Measurements from ENCODE around the gene SEC24A.
"Not testable (repeated sequence)": the region's sequence is repeated elsewhere in the genome, so short reads cannot be mapped to it uniquely, and the experiment has no call there.

The SEC24A gene

GRCh38 chr5:134648425-134649162 lies at the start of gene SEC24A:
Gene SEC24A, plus strand, starts transcription at chr5:134648785. Its CDS starts 292 bp downstream, at chr5:134649077.
- DNase-seq = peak; percentile 83

DNA sequence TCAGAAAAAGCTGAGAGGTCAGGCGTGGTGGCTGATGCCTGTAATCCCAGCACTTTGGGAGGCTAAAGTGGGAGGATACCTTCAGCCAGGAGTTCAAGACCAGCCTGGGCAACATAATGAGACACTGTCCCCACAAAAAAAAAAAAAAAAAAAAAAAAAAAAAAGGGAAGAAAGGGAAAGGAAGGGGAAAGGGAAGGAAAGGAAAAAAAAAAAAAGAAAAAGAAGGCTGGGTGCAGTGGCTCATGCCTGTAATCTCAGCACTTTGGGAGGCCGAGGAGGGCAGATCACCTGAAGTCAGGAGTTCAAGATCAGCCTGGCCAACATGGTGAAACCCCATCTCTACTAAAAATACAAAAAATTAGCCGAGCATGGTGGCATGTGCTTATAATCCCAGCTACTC lies 48.8 kb upstream of the SEC24A start:
- not testable (repeated sequence) for DNase-seq

DNA sequence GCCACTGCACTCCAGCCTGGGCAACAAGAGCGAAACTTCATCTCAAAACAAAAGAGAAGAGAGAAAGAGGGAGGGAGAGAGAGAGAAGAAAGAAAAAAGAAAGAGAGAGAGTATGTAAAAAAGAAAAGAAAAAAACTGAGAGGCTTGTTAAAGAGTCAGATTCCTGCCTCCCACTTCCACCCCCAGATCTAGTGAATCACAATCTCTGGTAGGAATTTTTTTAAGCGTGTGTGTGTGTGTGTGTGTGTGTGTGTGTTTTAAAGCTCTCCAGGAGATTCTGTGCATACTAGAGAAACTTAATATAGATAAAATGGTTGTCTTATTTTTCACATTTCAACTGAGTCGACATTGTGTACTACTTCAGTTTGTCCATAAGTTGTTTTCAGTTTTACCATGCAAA lies 48.0 kb upstream of the SEC24A start:
- no peak for DNase-seq

DNA sequence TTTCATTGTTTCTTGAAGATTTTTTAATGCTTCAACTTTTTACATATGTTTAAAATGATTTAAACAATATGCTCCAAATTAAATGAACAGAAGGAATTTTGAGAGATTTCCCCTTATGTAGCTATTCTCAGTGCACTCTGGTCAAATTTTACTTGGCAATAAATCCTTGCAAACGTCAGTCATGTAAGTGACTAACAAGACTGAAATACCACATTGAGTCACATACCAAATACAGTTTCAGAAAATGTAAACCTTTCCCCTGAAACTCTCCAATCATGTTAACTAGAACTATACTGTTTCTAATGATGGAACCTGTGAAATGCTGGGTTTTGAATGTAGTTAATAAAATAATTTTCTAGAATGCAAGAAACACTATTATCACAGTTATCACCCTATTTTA lies 45.5 kb upstream of the SEC24A start:
- no peak for DNase-seq

GRCh38 chr5:134604908-134605307 lies 43.7 kb upstream of the SEC24A start:
- DNase-seq = no peak

DNA sequence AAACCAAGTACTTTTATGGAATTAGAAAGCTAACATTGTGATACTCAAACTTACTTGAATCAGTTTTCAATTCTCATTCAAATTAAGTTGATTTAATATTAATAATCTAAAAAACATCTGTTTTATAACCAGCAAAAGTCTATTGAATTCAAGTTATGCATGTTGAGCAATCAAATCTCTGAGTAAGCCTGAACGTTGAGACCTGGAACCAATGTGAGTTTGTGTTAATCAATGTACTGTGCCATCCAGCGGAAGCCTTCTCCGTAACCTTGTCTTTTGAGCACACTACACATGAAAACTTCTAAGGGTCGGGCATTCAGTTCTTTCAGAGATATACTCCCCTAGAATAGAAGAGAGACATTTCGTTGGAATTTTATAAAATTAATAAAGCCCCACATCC lies 41.9 kb upstream of the SEC24A start:
- no peak for DNase-seq

DNA sequence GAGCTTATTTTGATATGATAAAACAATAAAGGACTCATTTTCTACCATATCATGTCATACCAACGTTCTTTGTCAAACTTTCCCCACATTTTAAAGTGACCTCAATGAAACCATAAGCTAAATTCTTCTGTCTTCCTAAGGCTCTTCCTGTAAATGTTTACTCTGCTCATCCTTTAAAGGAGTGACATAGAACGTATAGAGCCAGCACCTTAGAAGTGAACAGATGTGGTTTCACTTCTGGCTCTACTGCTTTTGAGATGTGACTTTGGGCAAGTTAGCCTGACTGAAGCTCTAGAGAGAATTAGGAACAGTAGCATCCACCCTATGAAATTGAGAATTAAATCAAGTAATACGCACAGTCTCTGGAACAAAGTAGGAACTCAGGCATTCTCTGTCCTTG lies 40.0 kb upstream of the SEC24A start:
- DNase-seq = no peak

GRCh38 chr5:134609232-134609851 lies 39.2 kb upstream of the SEC24A start:
- DNase-seq = no peak

- DNase-seq = no peak
These were observed 37.9 kb upstream of the SEC24A start for GRCh38 chr5:134610725-134611124.

GRCh38 chr5:134611515-134611914 lies 37.1 kb upstream of the SEC24A start:
- DNase-seq = no peak

GRCh38 chr5:134614450-134615085 lies 34.0 kb upstream of the SEC24A start:
- no peak for DNase-seq

GRCh38 chr5:134620634-134621033 lies 28.0 kb upstream of the SEC24A start:
- no peak for DNase-seq

- no peak for DNase-seq
These were observed 23.0 kb upstream of the SEC24A start for GRCh38 chr5:134625559-134625958.

GRCh38 chr5:134626369-134627014 lies 22.1 kb upstream of the SEC24A start:
- DNase-seq = no peak

DNA sequence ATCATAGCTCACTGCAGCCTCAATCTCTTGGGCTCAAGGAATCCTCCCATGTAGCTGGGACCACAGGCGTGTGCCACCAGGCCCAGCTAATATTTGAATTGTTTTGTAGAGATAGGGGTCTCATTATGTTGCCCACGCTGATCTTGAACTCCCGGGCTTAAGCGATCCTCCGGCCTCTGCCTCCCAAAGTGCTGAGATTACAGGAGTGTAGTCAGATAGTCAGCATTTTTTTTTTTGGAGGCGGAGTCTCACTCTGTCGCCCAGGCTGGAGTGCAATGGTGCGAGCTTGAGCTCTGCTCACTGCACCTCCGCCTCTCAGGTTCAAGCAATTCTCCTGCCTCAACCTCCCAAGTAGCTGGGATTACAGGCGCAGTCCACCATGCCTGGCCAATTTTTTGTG lies 14.4 kb upstream of the SEC24A start:
- no peak for DNase-seq

DNA sequence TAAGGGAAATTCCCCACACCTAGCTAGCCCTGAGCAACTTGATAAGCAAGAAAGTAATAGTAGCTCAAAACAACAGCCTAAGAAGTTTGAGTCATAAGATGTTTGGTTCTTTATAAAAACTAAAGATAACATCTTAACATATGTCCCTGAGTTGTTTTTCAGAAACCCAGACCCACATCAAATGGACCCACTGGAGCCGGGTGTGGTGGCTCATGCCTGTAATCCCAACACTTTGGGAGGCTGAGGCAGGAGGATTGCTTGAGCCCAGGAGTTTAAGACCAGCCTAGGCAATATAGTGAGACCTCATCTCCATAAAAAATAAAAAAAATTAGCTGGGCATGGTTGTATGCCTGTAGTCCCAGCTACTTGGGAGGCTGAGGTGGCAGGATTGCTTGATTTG lies 13.2 kb upstream of the SEC24A start:
- DNase-seq = not testable (repeated sequence)

DNA sequence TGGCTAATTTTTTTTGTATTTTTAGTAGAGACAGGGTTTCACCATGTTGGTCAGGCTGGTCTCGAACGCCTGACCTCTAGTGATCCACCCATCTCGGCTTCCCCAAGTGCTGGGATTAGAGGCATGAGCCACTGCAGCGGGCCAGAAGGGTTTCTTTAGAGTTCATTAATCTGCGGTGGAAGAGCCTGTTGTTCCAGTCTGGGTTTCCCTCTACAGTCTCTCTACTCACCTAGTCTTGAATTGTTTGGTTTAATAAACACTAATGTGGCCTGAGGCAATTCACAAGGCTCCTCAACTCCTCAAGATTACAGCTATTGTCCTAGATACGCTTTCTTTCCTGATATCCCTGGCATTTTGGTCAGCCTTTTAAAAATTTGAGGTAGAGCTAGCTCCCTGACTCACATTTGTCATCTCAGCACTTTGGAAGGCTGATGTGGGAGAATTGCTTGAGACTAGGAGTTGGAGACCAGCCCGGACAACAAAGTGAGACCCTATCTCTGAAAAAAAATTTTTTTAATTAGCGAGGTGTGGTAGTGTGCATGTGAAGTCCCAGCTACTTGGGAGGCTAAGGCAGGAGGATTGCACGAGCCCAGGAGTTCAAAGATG lies 11.4 kb upstream of the SEC24A start:
- DNase-seq = no peak

DNA sequence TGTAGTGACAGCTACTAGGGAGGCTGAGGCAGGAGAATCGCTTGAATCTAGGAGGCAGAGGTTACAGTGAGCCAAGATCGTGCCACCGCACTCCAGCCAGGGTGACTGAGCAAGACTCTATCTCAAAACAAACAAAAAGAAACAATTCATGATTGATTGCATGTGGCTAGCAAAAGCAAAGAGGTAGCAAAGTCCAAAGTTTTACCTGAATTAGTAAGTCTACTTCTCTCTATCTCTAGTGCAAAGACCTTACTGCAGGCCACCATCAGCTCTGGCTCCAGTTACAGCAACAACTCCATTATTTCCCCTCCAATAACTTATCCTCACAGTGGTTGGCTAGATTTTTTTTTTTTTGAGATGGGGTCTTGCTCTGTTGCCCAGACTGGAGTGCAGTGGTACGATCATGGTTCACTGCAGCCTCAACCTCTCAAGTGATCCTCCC lies 9.8 kb upstream of the SEC24A start:
- no peak for DNase-seq

DNA sequence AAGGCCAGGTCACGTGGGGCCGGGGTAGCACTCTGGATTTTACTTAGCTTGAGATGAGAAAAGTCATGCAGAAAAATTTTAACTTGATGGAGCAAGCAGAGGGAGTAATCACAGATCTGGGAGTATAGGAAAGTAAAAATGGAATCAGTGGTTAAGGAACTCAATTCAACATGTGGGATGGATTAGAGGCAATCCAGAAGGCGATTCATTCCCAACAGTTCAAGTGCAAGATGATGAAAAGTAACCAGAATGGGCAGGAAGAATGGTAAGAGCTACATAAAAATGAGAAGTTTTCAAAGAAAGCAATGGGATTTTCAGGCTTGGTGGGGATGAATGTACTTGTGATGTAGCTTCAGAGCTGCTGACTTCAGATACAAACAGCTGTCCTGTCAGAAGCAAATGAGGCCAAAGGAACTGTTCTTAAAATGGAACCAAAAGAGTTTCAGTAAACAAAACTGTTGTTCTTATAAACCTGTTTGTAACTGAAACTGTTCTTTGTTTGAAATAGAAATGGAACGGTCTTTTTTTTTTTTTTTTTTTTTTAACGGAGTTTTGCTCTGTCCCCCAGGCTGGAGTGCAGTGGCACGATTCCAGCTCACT lies 5.6 kb upstream of the SEC24A start:
- no peak for DNase-seq

DNA sequence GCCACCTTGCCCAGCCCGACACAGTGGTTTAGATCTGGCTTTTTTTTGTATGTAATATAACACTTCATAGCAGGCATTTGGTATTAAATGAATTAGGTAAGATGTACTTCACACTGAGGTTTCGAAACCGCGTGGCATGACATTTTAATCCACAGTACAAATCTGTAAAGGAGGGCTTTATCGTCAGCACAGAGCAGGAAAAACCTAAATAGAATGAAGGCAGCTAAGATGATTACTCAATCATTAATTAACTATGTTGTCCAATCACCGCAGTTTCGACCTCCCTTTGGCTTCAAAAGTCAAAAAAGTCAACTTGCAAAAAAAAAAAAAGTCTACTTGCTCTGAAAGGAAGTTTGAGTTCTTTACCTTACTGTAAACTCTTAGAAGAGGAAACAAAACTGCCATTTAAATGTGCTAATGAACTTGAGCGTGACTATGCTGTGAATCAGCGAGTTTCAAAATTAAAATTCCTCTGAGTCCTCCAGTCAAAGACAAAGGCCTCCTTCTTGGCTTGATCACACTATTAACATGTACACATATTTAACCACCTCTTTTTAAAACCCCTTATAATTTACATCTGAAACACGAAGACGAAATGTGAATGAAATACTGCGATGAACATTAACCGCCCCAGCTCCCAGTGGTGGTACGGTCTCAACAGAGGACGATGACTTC lies 698 bp upstream of the SEC24A start:
- DNase-seq = no peak

GRCh38 chr5:134649163-134649835 lies 714 bp downstream of the SEC24A start:
- DNase-seq = no peak

GRCh38 chr5:134650660-134651059 lies 2.1 kb downstream of the SEC24A start:
- DNase-seq = not testable (repeated sequence)

All from NCI-H146 (cell line).